Measurements from ENCODE around the gene PARD3B. TPM values are rescaled to one million over a fixed set of nuclear protein-coding genes. Genes with fewer than 3 reads are reported as not detected.
"Not testable (repeated sequence)": the region's sequence is repeated elsewhere in the genome, so short reads cannot be mapped to it uniquely, and the experiment has no call there.

The PARD3B gene
- total RNA-seq, 2 experiments from 2014 or later: 0.49 to 1.1 TPM

DNA sequence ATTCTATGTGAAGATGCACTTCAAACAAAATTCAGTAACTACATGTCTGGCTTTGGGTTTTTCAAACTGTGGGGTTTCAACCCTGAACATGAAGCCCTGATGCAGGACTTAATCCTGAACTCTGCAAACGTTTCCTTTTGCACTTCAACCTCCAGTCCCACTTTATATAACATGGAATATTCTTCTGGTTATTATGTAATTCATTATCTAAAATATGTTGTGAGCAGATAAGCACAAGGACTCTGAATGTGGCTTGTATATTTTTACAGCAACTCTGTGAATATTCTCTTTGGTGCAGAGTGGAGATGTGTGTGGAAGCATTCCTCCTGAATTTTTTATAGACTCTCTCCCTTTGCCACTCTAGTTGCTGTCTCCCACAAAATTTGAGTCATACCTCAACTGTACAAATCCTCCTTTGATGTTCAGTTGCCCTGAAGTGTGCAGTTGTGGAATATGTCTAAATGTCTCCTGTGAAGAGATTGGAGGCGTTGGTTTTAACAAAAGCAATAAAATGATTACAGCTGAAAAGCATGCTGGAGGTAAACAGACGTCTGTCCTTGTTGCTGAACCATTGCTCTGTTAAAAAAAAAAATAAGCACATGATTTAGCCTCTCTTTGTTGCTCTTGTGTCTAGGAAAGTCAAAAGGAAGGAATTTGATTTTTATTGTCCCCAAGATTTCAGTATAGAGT is 931.9 kb downstream of the PARD3B start:
- H3K4me1 Mint-ChIP-seq: no peaks in the 10 kb centered on the region
- H3K4me3 Mint-ChIP-seq: no peak overlapping the region
- no peaks in the 10 kb centered on the region for H3K9me3 Mint-ChIP-seq
- H3K36me3 Mint-ChIP-seq: no peaks in the 10 kb centered on the region
- H3K27ac Mint-ChIP-seq: no peak overlapping the region
- H3K27me3 Mint-ChIP-seq: peaks cover 6% of the 10 kb centered on the region
- DNase-seq: no peak

DNA sequence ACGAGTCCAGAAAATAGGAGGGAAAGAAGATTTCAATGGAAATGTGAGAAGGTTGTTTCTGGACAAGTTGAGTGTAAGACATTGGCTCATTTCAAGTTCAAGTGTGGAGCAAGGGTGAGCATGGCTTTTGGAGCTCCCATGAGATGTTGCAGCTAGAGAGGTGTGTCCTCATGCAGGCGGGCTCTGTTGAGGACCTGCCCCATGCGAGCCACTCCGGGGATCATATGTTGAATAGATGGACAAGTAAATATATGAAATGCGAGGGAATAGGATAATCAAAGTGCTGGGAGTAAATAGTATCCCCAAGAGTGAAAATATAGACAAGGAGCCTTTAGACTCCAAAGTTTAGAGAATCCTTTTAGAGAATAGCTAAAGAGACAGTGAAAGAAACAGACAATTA is 936.6 kb downstream of the PARD3B start:
- H3K27ac Mint-ChIP-seq: no peak overlapping the region
- no peak for DNase-seq
- H3K9me3 Mint-ChIP-seq: peaks cover 2% of the 10 kb centered on the region
- no peaks in the 10 kb centered on the region for H3K27me3 Mint-ChIP-seq
- H3K36me3 Mint-ChIP-seq: no peaks in the 10 kb centered on the region
- H3K4me1 Mint-ChIP-seq: no peaks in the 10 kb centered on the region
- H3K4me3 Mint-ChIP-seq: no peak overlapping the region

GRCh38 chr2:205482399-205483081 is 937.3 kb downstream of the PARD3B start:
- no peak for DNase-seq
- H3K27ac Mint-ChIP-seq: no peak overlapping the region
- H3K27me3 Mint-ChIP-seq: no peaks in the 10 kb centered on the region
- H3K36me3 Mint-ChIP-seq: no peaks in the 10 kb centered on the region
- no peaks in the 10 kb centered on the region for H3K4me1 Mint-ChIP-seq
- H3K4me3 Mint-ChIP-seq: no peak overlapping the region
- H3K9me3 Mint-ChIP-seq: peaks cover 2% of the 10 kb centered on the region

- Mint-ChIP-seq H3K9me3 (peaks cover 2% of the 10 kb centered on the region), H3K36me3 (no peaks in the 10 kb centered on the region), H3K4me1 (no peaks in the 10 kb centered on the region), H3K27me3 (no peaks in the 10 kb centered on the region), H3K27ac (no peak overlapping the region), H3K4me3 (no peak overlapping the region)
- DNase-seq: no peak
Measured at GRCh38 chr2:205483095-205483494, 937.8 kb downstream of the PARD3B start.

DNA sequence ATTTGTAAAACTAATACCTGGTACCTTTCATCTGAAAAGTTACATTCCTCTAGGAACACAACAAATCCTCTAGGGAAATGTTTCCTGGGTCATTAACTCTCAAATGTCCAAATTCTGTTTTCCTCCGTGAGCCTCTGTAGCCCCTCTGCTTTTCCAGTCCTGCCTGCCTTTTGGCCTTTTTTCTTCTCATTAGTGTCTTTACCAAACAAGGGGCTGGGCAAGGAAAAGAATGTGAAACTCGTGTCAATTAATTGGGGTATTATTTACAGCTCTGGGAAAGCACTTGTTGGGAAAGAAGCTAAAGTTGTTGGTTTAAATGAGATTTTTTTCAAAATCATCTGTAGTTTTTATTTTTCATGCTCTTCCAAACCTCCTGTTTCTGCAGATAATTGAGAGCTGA is 938.9 kb downstream of the PARD3B start:
- no peaks in the 10 kb centered on the region for H3K36me3 Mint-ChIP-seq
- H3K27ac Mint-ChIP-seq: no peak overlapping the region
- H3K9me3 Mint-ChIP-seq: peaks cover 2% of the 10 kb centered on the region
- no peaks in the 10 kb centered on the region for H3K27me3 Mint-ChIP-seq
- DNase-seq: no peak
- H3K4me3 Mint-ChIP-seq: no peak overlapping the region
- no peaks in the 10 kb centered on the region for H3K4me1 Mint-ChIP-seq

DNA sequence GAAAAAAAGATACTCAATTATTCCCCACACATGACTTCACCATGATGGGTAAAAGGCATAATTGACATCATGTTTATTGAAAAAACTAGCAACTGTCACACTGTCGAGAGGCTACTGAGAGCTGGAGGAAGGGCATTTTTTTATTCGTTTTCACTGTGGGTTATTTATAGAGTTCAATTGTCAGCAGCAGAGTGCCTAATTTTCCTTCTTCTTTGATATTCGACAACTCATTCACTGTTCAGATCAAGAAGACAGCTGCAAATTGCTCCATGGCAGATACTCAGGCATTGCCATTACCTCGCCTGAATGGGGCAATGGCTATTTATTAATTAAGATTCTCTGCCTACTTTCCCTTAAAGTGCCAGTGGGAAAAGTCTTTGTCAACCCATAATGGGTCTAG is 939.5 kb downstream of the PARD3B start:
- DNase-seq: no peak
- no peak overlapping the region for H3K4me3 Mint-ChIP-seq
- H3K27me3 Mint-ChIP-seq: no peaks in the 10 kb centered on the region
- no peak overlapping the region for H3K27ac Mint-ChIP-seq
- no peaks in the 10 kb centered on the region for H3K36me3 Mint-ChIP-seq
- no peaks in the 10 kb centered on the region for H3K4me1 Mint-ChIP-seq
- peaks cover 2% of the 10 kb centered on the region for H3K9me3 Mint-ChIP-seq

- not testable (repeated sequence) for DNase-seq, H3K27ac Mint-ChIP-seq, H3K4me1 Mint-ChIP-seq, H3K27me3 Mint-ChIP-seq, H3K4me3 Mint-ChIP-seq, H3K36me3 Mint-ChIP-seq, H3K9me3 Mint-ChIP-seq
Measured at GRCh38 chr2:205493528-205493927, 948.3 kb downstream of the PARD3B start.

GRCh38 chr2:205494537-205495235 is 949.4 kb downstream of the PARD3B start:
- H3K9me3 Mint-ChIP-seq: peaks cover 6% of the 10 kb centered on the region
- H3K4me3 Mint-ChIP-seq: no peak overlapping the region
- H3K4me1 Mint-ChIP-seq: no peaks in the 10 kb centered on the region
- DNase-seq: no peak
- H3K27me3 Mint-ChIP-seq: peaks cover 5% of the 10 kb centered on the region
- H3K36me3 Mint-ChIP-seq: no peaks in the 10 kb centered on the region
- no peak overlapping the region for H3K27ac Mint-ChIP-seq

- Mint-ChIP-seq H3K4me1 (no peaks in the 10 kb centered on the region), H3K27ac (no peak overlapping the region), H3K4me3 (no peak overlapping the region)
Measured at GRCh38 chr2:205495819-205496218, 950.5 kb downstream of the PARD3B start.

DNA sequence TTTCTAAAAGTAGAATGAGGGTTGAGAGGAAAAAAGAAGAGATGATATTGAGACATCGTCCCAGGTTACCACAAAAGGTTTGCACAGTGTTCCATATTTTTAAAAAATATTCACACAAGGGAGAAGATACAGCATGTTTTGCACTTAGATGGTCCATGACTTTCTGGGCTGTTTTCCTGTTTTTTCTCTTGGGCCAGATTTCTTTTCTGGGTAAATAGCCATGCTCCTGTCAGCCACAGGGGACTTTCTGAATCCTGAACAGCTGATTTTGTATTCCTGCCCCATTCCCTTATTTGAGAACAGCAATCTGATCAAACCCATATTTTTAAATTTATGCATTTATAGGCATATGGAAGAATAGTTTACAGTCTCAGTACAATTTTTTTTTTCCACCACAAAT is 951.1 kb downstream of the PARD3B start:
- H3K4me3 Mint-ChIP-seq: no peak overlapping the region
- H3K36me3 Mint-ChIP-seq: no peaks in the 10 kb centered on the region
- H3K27me3 Mint-ChIP-seq: peaks cover 5% of the 10 kb centered on the region
- H3K4me1 Mint-ChIP-seq: peaks cover 2% of the 10 kb centered on the region
- H3K27ac Mint-ChIP-seq: no peak overlapping the region
- no peak for DNase-seq
- H3K9me3 Mint-ChIP-seq: peaks cover 3% of the 10 kb centered on the region

More at GRCh38 chr2:205495819-205496218, 950.5 kb downstream of the PARD3B start:
- Mint-ChIP-seq H3K36me3 (no peaks in the 10 kb centered on the region), H3K9me3 (peaks cover 4% of the 10 kb centered on the region), H3K27me3 (peaks cover 5% of the 10 kb centered on the region)
- DNase-seq: no peak

GRCh38 chr2:205496772-205497171 is 951.5 kb downstream of the PARD3B start:
- Mint-ChIP-seq H3K36me3 (no peaks in the 10 kb centered on the region), H3K27me3 (peaks cover 5% of the 10 kb centered on the region), H3K9me3 (no peaks in the 10 kb centered on the region), H3K4me1 (peaks cover 2% of the 10 kb centered on the region), H3K27ac (no peak overlapping the region), H3K4me3 (no peak overlapping the region)
- no peak for DNase-seq

DNA sequence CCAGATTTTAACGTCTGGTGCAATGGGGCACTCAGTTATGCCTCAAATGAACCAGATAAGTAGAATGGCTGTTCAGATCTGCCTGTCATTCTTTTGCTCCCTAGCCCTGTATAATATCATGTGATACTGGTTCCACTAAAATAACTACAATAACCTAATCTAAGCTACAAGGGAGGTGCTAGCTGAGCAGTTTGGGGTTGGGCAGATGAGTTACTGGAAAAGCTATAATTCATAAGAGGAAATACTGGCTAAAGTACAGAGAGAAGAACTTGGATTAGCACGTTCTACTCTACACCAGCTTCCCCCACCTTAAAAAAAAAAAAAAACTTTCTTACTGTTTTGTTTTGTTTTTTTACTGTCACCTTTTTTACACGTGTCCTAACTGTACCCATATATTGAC is 953.7 kb downstream of the PARD3B start:
- Mint-ChIP-seq H3K36me3 (no peaks in the 10 kb centered on the region), H3K27me3 (peaks cover 5% of the 10 kb centered on the region), H3K4me1 (peaks cover 2% of the 10 kb centered on the region), H3K9me3 (no peaks in the 10 kb centered on the region), H3K4me3 (no peak overlapping the region), H3K27ac (no peak overlapping the region)
- DNase-seq: no peak

DNA sequence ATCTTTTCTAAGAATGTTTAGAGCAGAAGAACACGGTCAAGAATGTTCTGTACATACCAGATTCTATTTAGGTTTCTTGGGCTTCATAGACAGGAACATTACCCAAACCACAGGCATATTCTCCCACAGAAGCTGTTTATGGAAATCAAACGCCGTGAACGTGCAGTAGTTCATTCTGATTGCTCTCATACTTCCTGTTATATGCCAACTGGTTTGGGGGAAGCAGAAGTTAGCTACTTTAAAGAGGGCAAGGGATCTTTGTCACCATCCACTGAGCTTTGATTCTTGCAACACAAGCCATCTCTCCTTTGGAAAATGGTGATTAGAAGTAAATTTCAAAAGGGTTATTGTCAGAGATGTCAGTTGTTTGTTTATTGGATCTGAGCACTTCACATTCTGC is 954.8 kb downstream of the PARD3B start:
- H3K4me3 Mint-ChIP-seq: no peak overlapping the region
- peaks cover 2% of the 10 kb centered on the region for H3K4me1 Mint-ChIP-seq
- H3K9me3 Mint-ChIP-seq: peaks cover 2% of the 10 kb centered on the region
- no peaks in the 10 kb centered on the region for H3K36me3 Mint-ChIP-seq
- no peak for DNase-seq
- H3K27ac Mint-ChIP-seq: no peak overlapping the region
- peaks cover 5% of the 10 kb centered on the region for H3K27me3 Mint-ChIP-seq

DNA sequence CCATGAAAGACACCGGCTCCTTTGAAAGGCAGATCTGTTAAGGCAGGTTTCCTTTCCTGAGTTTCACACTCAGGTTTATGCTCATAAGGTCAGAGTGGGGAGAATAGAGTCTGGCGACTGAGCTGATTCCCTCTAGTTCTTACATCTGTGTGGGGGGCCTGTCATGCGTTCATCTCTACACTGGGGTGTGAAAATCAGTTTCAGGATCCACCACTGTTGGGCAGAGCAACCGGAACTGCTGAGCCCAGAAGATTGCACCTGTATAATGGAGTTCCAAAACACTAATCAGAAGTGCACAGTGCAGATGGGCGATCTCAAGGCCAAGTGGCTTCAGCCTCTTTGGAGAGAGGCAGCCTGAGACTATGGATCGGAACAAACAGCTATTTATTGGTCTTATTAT is 955.7 kb downstream of the PARD3B start:
- Mint-ChIP-seq H3K9me3 (peaks cover 2% of the 10 kb centered on the region), H3K4me3 (no peak overlapping the region), H3K27me3 (peaks cover 5% of the 10 kb centered on the region), H3K27ac (no peak overlapping the region), H3K36me3 (no peaks in the 10 kb centered on the region), H3K4me1 (peaks cover 2% of the 10 kb centered on the region)
- DNase-seq: no peak

DNA sequence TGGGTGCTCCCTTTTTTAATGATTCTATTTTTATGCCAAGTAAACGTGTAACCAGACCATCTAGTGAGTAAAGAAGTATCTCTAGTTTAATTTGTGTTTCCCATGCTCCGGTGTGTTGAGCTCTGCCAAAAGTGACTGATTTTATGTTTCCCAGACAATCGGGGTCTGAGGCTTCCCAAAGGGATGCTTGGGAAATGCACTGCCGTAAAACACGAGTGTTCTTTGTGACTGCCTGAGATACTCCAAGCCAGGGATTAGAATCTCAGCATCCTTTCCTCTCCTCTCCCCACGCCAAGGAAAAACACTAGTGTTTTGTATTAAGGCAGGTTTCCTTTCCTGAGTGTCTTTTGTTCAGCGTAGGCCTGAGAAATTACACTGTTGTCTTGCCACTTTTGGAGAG is 956.6 kb downstream of the PARD3B start:
- H3K27me3 Mint-ChIP-seq: no peaks in the 10 kb centered on the region
- peaks cover 2% of the 10 kb centered on the region for H3K9me3 Mint-ChIP-seq
- no peaks in the 10 kb centered on the region for H3K36me3 Mint-ChIP-seq
- no peak for DNase-seq
- H3K27ac Mint-ChIP-seq: no peak overlapping the region
- peaks cover 2% of the 10 kb centered on the region for H3K4me1 Mint-ChIP-seq
- H3K4me3 Mint-ChIP-seq: no peak overlapping the region

Data from activated naive CD8-positive, alpha-beta T cell treated with anti-CD3 and anti-CD28 coated beads for 36 hours (primary cell).